ENCODE data around the gene CPSF3.

GRCh38 chr2:9461079-9461478 is 37.6 kb downstream of the CPSF3 start:
- TF ChIP-seq JUN (IDR thresholded peaks at IDR 0.05), result no peak
- TF ChIP-seq, protein P1, sequence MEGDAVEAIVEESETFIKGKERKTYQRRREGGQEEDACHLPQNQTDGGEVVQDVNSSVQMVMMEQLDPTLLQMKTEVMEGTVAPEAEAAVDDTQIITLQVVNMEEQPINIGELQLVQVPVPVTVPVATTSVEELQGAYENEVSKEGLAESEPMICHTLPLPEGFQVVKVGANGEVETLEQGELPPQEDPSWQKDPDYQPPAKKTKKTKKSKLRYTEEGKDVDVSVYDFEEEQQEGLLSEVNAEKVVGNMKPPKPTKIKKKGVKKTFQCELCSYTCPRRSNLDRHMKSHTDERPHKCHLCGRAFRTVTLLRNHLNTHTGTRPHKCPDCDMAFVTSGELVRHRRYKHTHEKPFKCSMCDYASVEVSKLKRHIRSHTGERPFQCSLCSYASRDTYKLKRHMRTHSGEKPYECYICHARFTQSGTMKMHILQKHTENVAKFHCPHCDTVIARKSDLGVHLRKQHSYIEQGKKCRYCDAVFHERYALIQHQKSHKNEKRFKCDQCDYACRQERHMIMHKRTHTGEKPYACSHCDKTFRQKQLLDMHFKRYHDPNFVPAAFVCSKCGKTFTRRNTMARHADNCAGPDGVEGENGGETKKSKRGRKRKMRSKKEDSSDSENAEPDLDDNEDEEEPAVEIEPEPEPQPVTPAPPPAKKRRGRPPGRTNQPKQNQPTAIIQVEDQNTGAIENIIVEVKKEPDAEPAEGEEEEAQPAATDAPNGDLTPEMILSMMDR (IDR thresholded peaks at IDR 0.05), result no peak
- no peak for TF ChIP-seq MAZ (IDR thresholded peaks at IDR 0.05; ENCODE audit: borderline replicate concordance, low read depth, low read length)
- TF ChIP-seq CHD4 (IDR thresholded peaks at IDR 0.05; ENCODE audit: borderline replicate concordance), result no peak
- no peak for TF ChIP-seq RFX5 (IDR thresholded peaks at IDR 0.05)
- TF ChIP-seq RCOR1 (IDR thresholded peaks at IDR 0.05; ENCODE audit: low read depth, low read length), result no peak
- no peak for TF ChIP-seq POLR2A (IDR thresholded peaks at IDR 0.05; ENCODE audit: low read length)
- TF ChIP-seq, protein P2, sequence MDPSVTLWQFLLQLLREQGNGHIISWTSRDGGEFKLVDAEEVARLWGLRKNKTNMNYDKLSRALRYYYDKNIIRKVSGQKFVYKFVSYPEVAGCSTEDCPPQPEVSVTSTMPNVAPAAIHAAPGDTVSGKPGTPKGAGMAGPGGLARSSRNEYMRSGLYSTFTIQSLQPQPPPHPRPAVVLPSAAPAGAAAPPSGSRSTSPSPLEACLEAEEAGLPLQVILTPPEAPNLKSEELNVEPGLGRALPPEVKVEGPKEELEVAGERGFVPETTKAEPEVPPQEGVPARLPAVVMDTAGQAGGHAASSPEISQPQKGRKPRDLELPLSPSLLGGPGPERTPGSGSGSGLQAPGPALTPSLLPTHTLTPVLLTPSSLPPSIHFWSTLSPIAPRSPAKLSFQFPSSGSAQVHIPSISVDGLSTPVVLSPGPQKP (IDR thresholded peaks at IDR 0.05; ENCODE audit: low read depth, low read length), result no peak
- TF ChIP-seq, protein P3, sequence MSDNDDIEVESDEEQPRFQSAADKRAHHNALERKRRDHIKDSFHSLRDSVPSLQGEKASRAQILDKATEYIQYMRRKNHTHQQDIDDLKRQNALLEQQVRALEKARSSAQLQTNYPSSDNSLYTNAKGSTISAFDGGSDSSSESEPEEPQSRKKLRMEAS (IDR thresholded peaks at IDR 0.05), result no peak
- TF ChIP-seq EP300 (IDR thresholded peaks at IDR 0.05), result no peak
- TF ChIP-seq CBX8 (IDR thresholded peaks at IDR 0.05), result no peak

Data from A549 (cell line).